Measurements from ENCODE around the gene GABARAPL2.

Gene GABARAPL2

GRCh38 chr16:75559564-75560372 lies 6.4 kb upstream of the GABARAPL2 start:
- Histone ChIP-seq H3K4me1 (no peaks in the 10 kb centered on the region; the same call in 1 of the 2 replicates), H3K36me3 (no peaks in the 10 kb centered on the region), H3K27me3 (no peaks in the 10 kb centered on the region), H3K9me3 (no peaks in the 10 kb centered on the region), H3K4me3 (ENCODE audit: low read depth, low read length) (no peak overlapping the region)
- DNase-seq = no peak
- TF ChIP-seq, protein P1, sequence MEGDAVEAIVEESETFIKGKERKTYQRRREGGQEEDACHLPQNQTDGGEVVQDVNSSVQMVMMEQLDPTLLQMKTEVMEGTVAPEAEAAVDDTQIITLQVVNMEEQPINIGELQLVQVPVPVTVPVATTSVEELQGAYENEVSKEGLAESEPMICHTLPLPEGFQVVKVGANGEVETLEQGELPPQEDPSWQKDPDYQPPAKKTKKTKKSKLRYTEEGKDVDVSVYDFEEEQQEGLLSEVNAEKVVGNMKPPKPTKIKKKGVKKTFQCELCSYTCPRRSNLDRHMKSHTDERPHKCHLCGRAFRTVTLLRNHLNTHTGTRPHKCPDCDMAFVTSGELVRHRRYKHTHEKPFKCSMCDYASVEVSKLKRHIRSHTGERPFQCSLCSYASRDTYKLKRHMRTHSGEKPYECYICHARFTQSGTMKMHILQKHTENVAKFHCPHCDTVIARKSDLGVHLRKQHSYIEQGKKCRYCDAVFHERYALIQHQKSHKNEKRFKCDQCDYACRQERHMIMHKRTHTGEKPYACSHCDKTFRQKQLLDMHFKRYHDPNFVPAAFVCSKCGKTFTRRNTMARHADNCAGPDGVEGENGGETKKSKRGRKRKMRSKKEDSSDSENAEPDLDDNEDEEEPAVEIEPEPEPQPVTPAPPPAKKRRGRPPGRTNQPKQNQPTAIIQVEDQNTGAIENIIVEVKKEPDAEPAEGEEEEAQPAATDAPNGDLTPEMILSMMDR (IDR thresholded peaks at IDR 0.05; ENCODE audit: low read depth, low read length) = no peak

DNA sequence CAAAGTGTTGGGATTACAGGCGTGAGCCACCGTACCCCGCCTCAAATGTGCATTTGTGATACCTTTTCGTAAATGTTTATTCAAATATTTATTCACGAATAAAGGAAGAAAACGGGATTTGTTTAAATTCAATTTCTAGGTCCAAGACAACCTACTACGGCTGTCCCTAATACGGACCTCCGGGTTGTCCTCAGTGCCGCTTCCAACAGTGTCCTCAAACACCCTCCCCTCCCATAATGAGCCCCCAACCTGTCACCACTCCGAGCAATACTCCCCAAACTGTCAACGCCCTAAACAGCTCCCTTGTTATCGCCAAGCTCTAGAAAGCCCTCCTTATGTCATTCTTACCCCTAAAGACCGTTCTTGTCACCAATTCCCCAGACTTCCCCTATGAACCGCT lies 539 bp upstream of the GABARAPL2 start:
- no peaks in the 10 kb centered on the region for H3K27me3 ChIP-seq
- TF ChIP-seq, protein P1 (IDR thresholded peaks at IDR 0.05; ENCODE audit: low read depth, low read length) = no peak
- H3K4me1 ChIP-seq = no peaks in the 10 kb centered on the region; the same call in 1 of the 2 replicates
- H3K4me3 ChIP-seq (ENCODE audit: low read depth, low read length) = peak overlapping the region; percentile 92
- DNase-seq = no peak
- H3K9me3 ChIP-seq = no peaks in the 10 kb centered on the region
- H3K36me3 ChIP-seq = peaks cover 27% of the 10 kb centered on the region

DNA sequence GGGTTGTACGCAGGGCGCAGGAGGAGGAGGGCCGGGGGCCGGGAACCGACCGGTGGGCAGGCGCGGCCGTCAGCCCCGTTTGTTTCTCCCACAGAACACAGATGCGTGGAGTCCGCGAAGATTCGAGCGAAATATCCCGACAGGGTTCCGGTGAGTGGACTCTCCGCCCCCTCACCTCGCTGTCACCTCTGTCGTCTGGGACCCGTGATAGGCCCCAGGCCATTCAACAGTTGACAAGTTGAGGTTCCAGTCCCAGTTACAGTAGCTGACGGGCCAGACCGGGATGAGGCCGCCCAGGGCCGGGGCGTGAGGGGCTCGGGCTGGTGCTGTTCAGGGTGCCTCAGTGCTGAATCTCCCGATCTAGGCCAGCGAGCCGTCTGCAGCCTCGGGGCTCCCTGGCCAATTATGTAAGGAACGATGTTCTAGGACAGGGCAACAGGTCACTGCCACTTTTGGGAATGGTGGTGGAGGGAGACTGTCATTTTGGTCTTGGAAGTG lies 628 bp downstream of the GABARAPL2 start:
- peaks cover 37% of the 10 kb centered on the region for H3K36me3 ChIP-seq
- DNase-seq = peak; percentile 34
- TF ChIP-seq, protein P1 (IDR thresholded peaks at IDR 0.05; ENCODE audit: low read depth, low read length) = no peak
- no peaks in the 10 kb centered on the region; the same call in 1 of the 2 replicates for H3K4me1 ChIP-seq
- H3K9me3 ChIP-seq = no peaks in the 10 kb centered on the region
- H3K4me3 ChIP-seq (ENCODE audit: low read depth, low read length) = peak overlapping the region; percentile 92
- no peaks in the 10 kb centered on the region for H3K27me3 ChIP-seq

- Histone ChIP-seq H3K27me3 (no peaks in the 10 kb centered on the region), H3K9me3 (no peaks in the 10 kb centered on the region), H3K4me1 (no peaks in the 10 kb centered on the region; the same call in 1 of the 2 replicates), H3K4me3 (ENCODE audit: low read depth, low read length) (no peak overlapping the region), H3K36me3 (peaks cover 48% of the 10 kb centered on the region)
- no peak for DNase-seq
- TF ChIP-seq, protein P1 (IDR thresholded peaks at IDR 0.05; ENCODE audit: low read depth, low read length) = no peak
Measured at GRCh38 chr16:75567911-75568310, 1.7 kb downstream of the GABARAPL2 start.

GRCh38 chr16:75570396-75571065 lies 4.4 kb downstream of the GABARAPL2 start:
- Histone ChIP-seq H3K4me3 (ENCODE audit: low read depth, low read length) (no peak overlapping the region), H3K27me3 (no peaks in the 10 kb centered on the region), H3K4me1 (no peaks in the 10 kb centered on the region), H3K9me3 (no peaks in the 10 kb centered on the region), H3K36me3 (peaks cover 69% of the 10 kb centered on the region)
- DNase-seq = no peak
- TF ChIP-seq, protein P1 (IDR thresholded peaks at IDR 0.05; ENCODE audit: low read depth, low read length) = no peak

Measured in BE2C (cell line).